ENCODE results near the gene GALE. TPM values are rescaled to one million over a fixed set of nuclear protein-coding genes. Genes with fewer than 3 reads are reported as not detected.

Gene GALE
- total RNA-seq, 2 donors from 2014 or later = 26.3 to 27.3 TPM

- DNase-seq (ENCODE audit: low spot score) = no peak
- peaks cover 16% of the 10 kb centered on the region for H3K4me1 ChIP-seq (replicated peaks)
These were observed 6.5 kb downstream of the GALE start for GRCh38 chr1:23793861-23794731.

GRCh38 chr1:23793018-23793781, 7.4 kb downstream of the GALE start:
- peak; percentile 18 for TF ChIP-seq POLR2AphosphoS5 (IDR thresholded peaks at IDR 0.05)
- no peak for TF ChIP-seq POLR2A (IDR thresholded peaks at IDR 0.05)
- no peak for TF ChIP-seq CTCF (IDR thresholded peaks at IDR 0.05)
- H3K36me3 ChIP-seq = no peaks in the 10 kb centered on the region
- H3K9me3 ChIP-seq = no peaks in the 10 kb centered on the region
- H3K4me1 ChIP-seq (replicated peaks) = peaks cover 16% of the 10 kb centered on the region
- H3K4me3 ChIP-seq = peak overlapping the region in 1 of 2 donors; percentile 71
- H3K27me3 ChIP-seq (replicated peaks; ENCODE audit: insufficient read depth) = no peaks in the 10 kb centered on the region
- H3K27ac ChIP-seq = peak overlapping the region in 1 of 2 donors; percentile 3
- DNase-seq (ENCODE audit: low spot score) = peak; percentile 50
- WGBS = 58% methylated on average over 16 of the region's 16 CpGs
- intact Hi-C loops (cut with DNase I) = no loop called here

More at GRCh38 chr1:23793861-23794731, 6.5 kb downstream of the GALE start:
- intact Hi-C loops (cut with DNase I) = no loop called here
- Histone ChIP-seq H3K27me3 (replicated peaks; ENCODE audit: insufficient read depth) (no peaks in the 10 kb centered on the region), H3K27ac (peak overlapping the region in 1 of 2 donors; percentile 3), H3K36me3 (no peaks in the 10 kb centered on the region), H3K9me3 (no peaks in the 10 kb centered on the region), H3K4me3 (no peak overlapping the region)
- TF ChIP-seq POLR2A (IDR thresholded peaks at IDR 0.05) = no peak
- no peak for TF ChIP-seq POLR2AphosphoS5 (IDR thresholded peaks at IDR 0.05)
- TF ChIP-seq CTCF (IDR thresholded peaks at IDR 0.05) = no peak
- WGBS = 67% methylated on average over 21 of the region's 21 CpGs

- no peaks in the 10 kb centered on the region for H3K36me3 ChIP-seq
- peaks cover 16% of the 10 kb centered on the region for H3K4me1 ChIP-seq (replicated peaks)
- no peaks in the 10 kb centered on the region for H3K27me3 ChIP-seq (replicated peaks; ENCODE audit: insufficient read depth)
- H3K4me3 ChIP-seq = peak overlapping the region; percentile 58 to 71
- peak overlapping the region in 1 of 2 donors; percentile 82 for H3K27ac ChIP-seq
- intact Hi-C loops (cut with DNase I) = no loop called here
- WGBS = 54% methylated on average over 19 of the region's 19 CpGs
- TF ChIP-seq CTCF (IDR thresholded peaks at IDR 0.05) (no peak), POLR2A (IDR thresholded peaks at IDR 0.05) (no peak), POLR2AphosphoS5 (IDR thresholded peaks at IDR 0.05) (no peak)
- DNase-seq (ENCODE audit: low spot score) = no peak
- no peaks in the 10 kb centered on the region for H3K9me3 ChIP-seq
These were observed 8.2 kb downstream of the GALE start for GRCh38 chr1:23792151-23792945.

DNA sequence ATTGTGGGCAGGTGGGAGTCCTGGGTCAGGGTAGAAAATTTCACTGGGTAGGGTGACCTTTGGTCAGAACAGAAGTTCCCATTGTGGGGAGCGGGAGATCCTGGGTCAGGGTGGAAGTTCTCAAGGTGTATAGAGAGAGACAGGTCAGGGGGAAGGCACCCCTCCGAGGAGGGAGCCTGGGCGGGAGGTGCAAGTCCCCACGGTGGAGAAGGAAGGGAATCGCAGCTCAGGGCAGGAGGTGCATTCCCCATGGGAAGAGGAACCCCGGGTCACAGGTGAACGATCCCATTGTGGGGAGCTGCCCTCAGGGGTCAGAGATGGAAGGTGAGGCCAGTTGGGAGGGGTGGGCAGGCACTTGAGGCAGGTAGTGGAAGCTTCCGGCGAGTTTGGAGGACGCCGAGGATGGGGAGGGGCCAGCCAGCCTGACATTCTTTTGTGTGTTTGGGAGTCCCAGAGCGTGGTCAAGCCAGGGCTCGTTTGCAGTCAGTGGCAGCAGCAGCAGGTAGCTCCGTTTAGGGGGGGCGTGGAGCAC, 9.0 kb downstream of the GALE start:
- intact Hi-C loops (cut with DNase I) = no loop called here
- TF ChIP-seq POLR2A (IDR thresholded peaks at IDR 0.05) = no peak
- TF ChIP-seq POLR2AphosphoS5 (IDR thresholded peaks at IDR 0.05) = no peak
- peak in 1 of 4 experiments; percentile 13 for TF ChIP-seq CTCF (IDR thresholded peaks at IDR 0.05)
- no peaks in the 10 kb centered on the region for H3K36me3 ChIP-seq

More for the DNA sequence above, 9.0 kb downstream of the GALE start:
- Histone ChIP-seq H3K27me3 (replicated peaks; ENCODE audit: insufficient read depth) (no peaks in the 10 kb centered on the region), H3K4me3 (peak overlapping the region; percentile 58 to 71), H3K9me3 (no peaks in the 10 kb centered on the region), H3K4me1 (replicated peaks) (peaks cover 16% of the 10 kb centered on the region), H3K27ac (peak overlapping the region; percentile 69 to 82)
- under 1% methylated on average over 15 of the region's 15 CpGs for WGBS
- no peak for DNase-seq (ENCODE audit: low spot score)

All from prostate gland (tissue), 2 donors.